ENCODE data around the gene CCND2. TPM values are rescaled to one million over a fixed set of nuclear protein-coding genes. Genes with fewer than 3 reads are reported as not detected.
"Not testable (repeated sequence)": the region's sequence is repeated elsewhere in the genome, so short reads cannot be mapped to it uniquely, and the experiment has no call there.

CCND2 gene
- total and polyA plus RNA-seq, 4 donors = 17.1 to 170 (median 77.0) TPM

- no peak for DNase-seq
- intact Hi-C loops (cut with DNase I) = no loop called here
- WGBS, 2 donors = 81 to 83% methylated on average over 5 of the region's 5 CpGs
- ATAC-seq (ENCODE audit: low FRiP score) = no peak
- peaks cover 3% of the 10 kb centered on the region for H3K9me3 ChIP-seq (ENCODE audit: control insufficient read depth, low read length)
- no peak overlapping the region for H3K4me3 ChIP-seq (ENCODE audit: low read length in 2 of 2)
- peaks cover 0 to 4% of the 10 kb centered on the region in 2 donors for H3K27me3 ChIP-seq (ENCODE audit: control insufficient read depth in 1 of 2, insufficient read depth in 2 of 2, low read length in 1 of 2)
- H3K27ac ChIP-seq (ENCODE audit: low read depth in 1 of 2, low read length in 2 of 2) = no peak overlapping the region
- no peaks in the 10 kb centered on the region for H3K4me1 ChIP-seq (ENCODE audit: control insufficient read depth in 1 of 2, insufficient read depth in 2 of 2, low read length in 2 of 2)
- no peaks in the 10 kb centered on the region for H3K36me3 ChIP-seq (ENCODE audit: control insufficient read depth in 1 of 2, insufficient read depth in 2 of 2, low read length in 1 of 2)
Observed at GRCh38 chr12:4240161-4240783, 33.3 kb upstream of the CCND2 start.

GRCh38 chr12:4240981-4241380 lies 32.6 kb upstream of the CCND2 start:
- H3K4me1 ChIP-seq (ENCODE audit: control insufficient read depth in 1 of 2, insufficient read depth in 2 of 2, low read length in 2 of 2) = no peaks in the 10 kb centered on the region
- H3K27ac ChIP-seq (ENCODE audit: low read depth in 1 of 2, low read length in 2 of 2) = no peak overlapping the region
- H3K9me3 ChIP-seq (ENCODE audit: control insufficient read depth, low read length) = peaks cover 3% of the 10 kb centered on the region
- H3K27me3 ChIP-seq (ENCODE audit: control insufficient read depth in 1 of 2, insufficient read depth in 2 of 2, low read length in 1 of 2) = peaks cover 0 to 4% of the 10 kb centered on the region in 2 donors
- H3K4me3 ChIP-seq (ENCODE audit: low read length in 2 of 2) = no peak overlapping the region
- no peaks in the 10 kb centered on the region for H3K36me3 ChIP-seq (ENCODE audit: control insufficient read depth in 1 of 2, insufficient read depth in 2 of 2, low read length in 1 of 2)
- WGBS, 2 donors = 72 to 75% methylated on average over 5 of the region's 5 CpGs
- intact Hi-C loops (cut with DNase I) = no loop called here
- ATAC-seq (ENCODE audit: low FRiP score) (no peak), DNase-seq (no peak)

GRCh38 chr12:4241592-4241991 lies 32.0 kb upstream of the CCND2 start:
- intact Hi-C loops (cut with DNase I) = no loop called here
- peaks cover 0 to 4% of the 10 kb centered on the region in 2 donors for H3K27me3 ChIP-seq (ENCODE audit: control insufficient read depth in 1 of 2, insufficient read depth in 2 of 2, low read length in 1 of 2)
- 84 to 86% methylated on average over 4 of the region's 4 CpGs for WGBS, 2 donors
- H3K27ac ChIP-seq (ENCODE audit: low read depth in 1 of 2, low read length in 2 of 2) = no peak overlapping the region
- DNase-seq (no peak), ATAC-seq (ENCODE audit: low FRiP score) (no peak)
- H3K4me1 ChIP-seq (ENCODE audit: control insufficient read depth in 1 of 2, insufficient read depth in 2 of 2, low read length in 2 of 2) = no peaks in the 10 kb centered on the region
- H3K4me3 ChIP-seq (ENCODE audit: low read length in 2 of 2) = no peak overlapping the region
- H3K36me3 ChIP-seq (ENCODE audit: control insufficient read depth in 1 of 2, insufficient read depth in 2 of 2, low read length in 1 of 2) = no peaks in the 10 kb centered on the region
- peaks cover 3% of the 10 kb centered on the region for H3K9me3 ChIP-seq (ENCODE audit: control insufficient read depth, low read length)

- H3K4me3 ChIP-seq (ENCODE audit: low read length in 2 of 2) = no peak overlapping the region
- DNase-seq = no peak
- no peaks in the 10 kb centered on the region for H3K36me3 ChIP-seq (ENCODE audit: control insufficient read depth in 1 of 2, insufficient read depth in 2 of 2, low read length in 1 of 2)
- peaks cover 0 to 4% of the 10 kb centered on the region in 2 donors for H3K27me3 ChIP-seq (ENCODE audit: control insufficient read depth in 1 of 2, insufficient read depth in 2 of 2, low read length in 1 of 2)
- peaks cover 3% of the 10 kb centered on the region for H3K9me3 ChIP-seq (ENCODE audit: control insufficient read depth, low read length)
- H3K27ac ChIP-seq (ENCODE audit: low read depth in 1 of 2, low read length in 2 of 2) = no peak overlapping the region
- ATAC-seq (ENCODE audit: low FRiP score) = no peak
- no peaks in the 10 kb centered on the region for H3K4me1 ChIP-seq (ENCODE audit: control insufficient read depth in 1 of 2, insufficient read depth in 2 of 2, low read length in 2 of 2)
- 69 to 70% methylated on average over 10 of the region's 10 CpGs for whole genome bisulfite sequencing, 2 donors
- intact Hi-C loops (cut with DNase I) = no loop called here
Observed at GRCh38 chr12:4242595-4242994, 31.0 kb upstream of the CCND2 start.

- Histone ChIP-seq H3K36me3 (ENCODE audit: control insufficient read depth in 1 of 2, insufficient read depth in 2 of 2, low read length in 1 of 2) (no peaks in the 10 kb centered on the region), H3K4me3 (ENCODE audit: low read length in 2 of 2) (no peak overlapping the region), H3K9me3 (ENCODE audit: control insufficient read depth, low read length) (peaks cover 3% of the 10 kb centered on the region), H3K27ac (ENCODE audit: low read depth in 1 of 2, low read length in 2 of 2) (no peak overlapping the region), H3K27me3 (ENCODE audit: control insufficient read depth in 1 of 2, insufficient read depth in 2 of 2, low read length in 1 of 2) (peaks cover 0 to 4% of the 10 kb centered on the region in 2 donors), H3K4me1 (ENCODE audit: control insufficient read depth in 1 of 2, insufficient read depth in 2 of 2, low read length in 2 of 2) (no peaks in the 10 kb centered on the region)
- DNase-seq (no peak), ATAC-seq (ENCODE audit: low FRiP score) (no peak)
- WGBS, 2 donors = 46 to 47% methylated on average over 7 of the region's 7 CpGs
- intact Hi-C loops (cut with DNase I) = no loop called here
Observed at GRCh38 chr12:4243091-4243490, 30.5 kb upstream of the CCND2 start.

GRCh38 chr12:4243491-4244100 lies 30.0 kb upstream of the CCND2 start:
- H3K4me1 ChIP-seq (ENCODE audit: control insufficient read depth in 1 of 2, insufficient read depth in 2 of 2, low read length in 2 of 2); DNase-seq; ATAC-seq (ENCODE audit: low FRiP score); intact Hi-C loops (cut with DNase I); H3K4me3 ChIP-seq (ENCODE audit: low read length in 2 of 2); H3K9me3 ChIP-seq (ENCODE audit: control insufficient read depth, low read length); H3K27ac ChIP-seq (ENCODE audit: low read depth in 1 of 2, low read length in 2 of 2); H3K27me3 ChIP-seq (ENCODE audit: control insufficient read depth in 1 of 2, insufficient read depth in 2 of 2, low read length in 1 of 2); H3K36me3 ChIP-seq (ENCODE audit: control insufficient read depth in 1 of 2, insufficient read depth in 2 of 2, low read length in 1 of 2): not testable (repeated sequence)
- 91 to 92% methylated on average over 38 to 43 of the region's 43 CpGs for WGBS, 2 donors

- intact Hi-C loops (cut with DNase I) = no loop called here
- H3K36me3 ChIP-seq (ENCODE audit: control insufficient read depth in 1 of 2, insufficient read depth in 2 of 2, low read length in 1 of 2) = no peaks in the 10 kb centered on the region
Observed at GRCh38 chr12:4244868-4245267, 28.7 kb upstream of the CCND2 start.

GRCh38 chr12:4245446-4245845 lies 28.1 kb upstream of the CCND2 start:
- whole genome bisulfite sequencing, 2 donors = 83 to 84% methylated on average over 4 of the region's 4 CpGs
- Histone ChIP-seq H3K36me3 (ENCODE audit: control insufficient read depth in 1 of 2, insufficient read depth in 2 of 2, low read length in 1 of 2) (no peaks in the 10 kb centered on the region), H3K4me1 (ENCODE audit: control insufficient read depth in 1 of 2, insufficient read depth in 2 of 2, low read length in 2 of 2) (no peaks in the 10 kb centered on the region), H3K27ac (ENCODE audit: low read depth in 1 of 2, low read length in 2 of 2) (no peak overlapping the region), H3K27me3 (ENCODE audit: control insufficient read depth in 1 of 2, insufficient read depth in 2 of 2, low read length in 1 of 2) (peaks cover 0 to 3% of the 10 kb centered on the region in 2 donors), H3K9me3 (ENCODE audit: control insufficient read depth, low read length) (no peaks in the 10 kb centered on the region), H3K4me3 (ENCODE audit: low read length in 2 of 2) (no peak overlapping the region)
- intact Hi-C loops (cut with DNase I) = no loop called here
- ATAC-seq (ENCODE audit: low FRiP score) (no peak), DNase-seq (no peak)

More at GRCh38 chr12:4244868-4245267, 28.7 kb upstream of the CCND2 start:
- Histone ChIP-seq H3K9me3 (ENCODE audit: control insufficient read depth, low read length) (peaks cover 1% of the 10 kb centered on the region), H3K4me1 (ENCODE audit: control insufficient read depth in 1 of 2, insufficient read depth in 2 of 2, low read length in 2 of 2) (no peaks in the 10 kb centered on the region), H3K27ac (ENCODE audit: low read depth in 1 of 2, low read length in 2 of 2) (no peak overlapping the region), H3K4me3 (ENCODE audit: low read length in 2 of 2) (no peak overlapping the region), H3K27me3 (ENCODE audit: control insufficient read depth in 1 of 2, insufficient read depth in 2 of 2, low read length in 1 of 2) (peaks cover 0 to 4% of the 10 kb centered on the region in 2 donors)
- DNase-seq (no peak), ATAC-seq (ENCODE audit: low FRiP score) (no peak)
- 29% methylated on average over 9 of the region's 9 CpGs for WGBS, 2 donors

- Histone ChIP-seq H3K27me3 (ENCODE audit: control insufficient read depth in 1 of 2, insufficient read depth in 2 of 2, low read length in 1 of 2) (no peaks in the 10 kb centered on the region), H3K4me3 (ENCODE audit: low read length in 2 of 2) (no peak overlapping the region), H3K27ac (ENCODE audit: low read depth in 1 of 2, low read length in 2 of 2) (no peak overlapping the region), H3K36me3 (ENCODE audit: control insufficient read depth in 1 of 2, insufficient read depth in 2 of 2, low read length in 1 of 2) (no peaks in the 10 kb centered on the region), H3K9me3 (ENCODE audit: control insufficient read depth, low read length) (no peaks in the 10 kb centered on the region), H3K4me1 (ENCODE audit: control insufficient read depth in 1 of 2, insufficient read depth in 2 of 2, low read length in 2 of 2) (no peaks in the 10 kb centered on the region)
- intact Hi-C loops (cut with DNase I) = no loop called here
- no peak for ATAC-seq (ENCODE audit: low FRiP score)
- 72% methylated on average over 5 of the region's 5 CpGs for WGBS, 2 donors
- DNase-seq = no peak
Observed at GRCh38 chr12:4246116-4246515, 27.4 kb upstream of the CCND2 start.
